H9 (cell line): ENCODE results near the gene DENND4A. TPM values are rescaled to one million over a fixed set of nuclear protein-coding genes. Genes with fewer than 3 reads are reported as not detected.

Experiments used
- DNase-seq: peaks from one replicate; pipeline ENCODE4 v3.0.0-alpha.2; 2017
- H2AFZ ChIP-seq: one replicate; pipeline ENCODE4 v1.6.1; 2013; ENCODE audit warnings: mild to moderate bottlenecking, low read length, control low read depth, moderate library complexity
- H2AK5ac ChIP-seq: 2 replicates; pipeline ENCODE4 v1.6.1; 2013; ENCODE audit warnings: low read length, control low read depth, mixed read lengths; ENCODE audit not compliant: insufficient read length
- H2BK120ac ChIP-seq: one replicate; pipeline ENCODE4 v1.6.1; 2013; ENCODE audit warnings: low read depth, mild to moderate bottlenecking, low read length, control low read depth, inconsistent platforms; ENCODE audit not compliant: poor library complexity, severe bottlenecking
- H2BK12ac ChIP-seq: 2 replicates; pipeline ENCODE4 v1.6.1; 2013; ENCODE audit warnings: low read length, control low read depth, mixed read lengths, low read depth; ENCODE audit not compliant: insufficient read length
- H2BK15ac ChIP-seq: 2 replicates; pipeline ENCODE4 v1.6.1; 2013; ENCODE audit warnings: low read depth, low read length, control low read depth
- H2BK20ac ChIP-seq: one replicate; pipeline ENCODE4 v1.6.1; 2013; ENCODE audit warnings: low read depth, mild to moderate bottlenecking, low read length, control low read depth, inconsistent platforms; ENCODE audit not compliant: poor library complexity, severe bottlenecking
- H2BK5ac ChIP-seq: 2 replicates; pipeline ENCODE4 v1.6.1; 2013; ENCODE audit warnings: low read length, control low read depth, mixed read lengths; ENCODE audit not compliant: insufficient read length
- H3K14ac ChIP-seq: 2 replicates; pipeline ENCODE4 v1.6.1; 2013; ENCODE audit warnings: low read length, control low read depth; ENCODE audit not compliant: insufficient read depth
- H3K18ac ChIP-seq: 2 replicates; pipeline ENCODE4 v1.6.1; 2013; ENCODE audit warnings: low read depth, mild to moderate bottlenecking, mixed read lengths, low read length, control low read depth; ENCODE audit not compliant: insufficient read length
- H3K23ac ChIP-seq: 2 replicates; pipeline ENCODE4 v1.6.1; 2013; ENCODE audit warnings: low read length, control low read depth, mixed read lengths, low read depth; ENCODE audit not compliant: insufficient read length
- H3K23me2 ChIP-seq: 2 replicates; pipeline ENCODE4 v1.6.1; 2013; ENCODE audit warnings: low read depth, mild to moderate bottlenecking, mixed read lengths, low read length, control low read depth; ENCODE audit not compliant: insufficient read length, poor library complexity, severe bottlenecking
- H3K27ac ChIP-seq: 2 replicates; pipeline ENCODE4 v1.5.1; 2013; ENCODE audit warnings: low read length, control low read depth, mixed read lengths, low read depth; ENCODE audit not compliant: insufficient read length
- H3K27me3 ChIP-seq: 2 replicates; pipeline ENCODE4 v1.6.1; 2013; ENCODE audit warnings: low read length, control low read depth, inconsistent platforms; ENCODE audit not compliant: insufficient read depth
- H3K4ac ChIP-seq: 2 replicates; pipeline ENCODE4 v1.6.1; 2013; ENCODE audit warnings: low read depth, mild to moderate bottlenecking, control low read depth, inconsistent platforms, low read length, moderate library complexity
- H3K4me1 ChIP-seq: 2 replicates; pipeline ENCODE4 v1.6.1; 2013; ENCODE audit warnings: low read length, control low read depth, inconsistent platforms; ENCODE audit not compliant: insufficient read depth
- H3K4me2 ChIP-seq: 2 replicates; pipeline ENCODE4 v1.6.1; 2013; ENCODE audit warnings: low read length, control low read depth, mixed read lengths; ENCODE audit not compliant: insufficient read length, insufficient read depth
- H3K56ac ChIP-seq: 2 replicates; pipeline ENCODE4 v1.6.1; 2013; ENCODE audit warnings: low read depth, mild to moderate bottlenecking, mixed read lengths, low read length, control low read depth; ENCODE audit not compliant: insufficient read length
- H3K79me1 ChIP-seq: 2 replicates; pipeline ENCODE4 v1.6.1; 2013; ENCODE audit warnings: low read depth, mild to moderate bottlenecking, moderate library complexity, low read length, control low read depth, inconsistent platforms; ENCODE audit not compliant: insufficient read depth, poor library complexity, severe bottlenecking
- H3K79me2 ChIP-seq: 2 replicates; pipeline ENCODE4 v1.6.1; 2013; ENCODE audit warnings: low read length, control low read depth, inconsistent platforms; ENCODE audit not compliant: insufficient read depth
- H3K9ac ChIP-seq: 2 replicates; pipeline ENCODE4 v1.6.1; 2013; ENCODE audit warnings: low read length, control low read depth, mixed read lengths; ENCODE audit not compliant: insufficient read length; ENCODE audit errors: extremely low read depth
- H3K9me3 ChIP-seq: one replicate; pipeline ENCODE4 v1.6.1; 2013; ENCODE audit warnings: low read depth, low read length, inconsistent platforms; ENCODE audit not compliant: control insufficient read depth
- H3T11ph ChIP-seq: one replicate; pipeline ENCODE4 v1.6.1; 2013; ENCODE audit warnings: mild to moderate bottlenecking, low read length, control low read depth, inconsistent platforms
- H4K20me1 ChIP-seq: one replicate; pipeline ENCODE4 v1.6.1; 2013; ENCODE audit not compliant: control insufficient read depth, insufficient read length, insufficient read depth
- H4K5ac ChIP-seq: 2 replicates; pipeline ENCODE4 v1.6.1; 2013; ENCODE audit warnings: low read depth, mild to moderate bottlenecking, mixed read lengths, low read length, control low read depth; ENCODE audit not compliant: insufficient read length
- H4K8ac ChIP-seq: replicated peaks from 2 replicates; pipeline ENCODE4 v1.6.1; 2013; ENCODE audit warnings: low read length, control low read depth, mixed read lengths, low read depth; ENCODE audit not compliant: insufficient read length
- H4K91ac ChIP-seq: 2 replicates; pipeline ENCODE4 v1.6.1; 2013; ENCODE audit warnings: low read depth, mild to moderate bottlenecking, moderate library complexity, mixed read lengths, low read length, control low read depth; ENCODE audit not compliant: insufficient read length
- H3K27ac Mint-ChIP-seq, 3 experiments: 2 replicates in 2 of 3; 3 replicates in 1 of 3; pipeline ENCODE4 v1.8.0; 2020 to 2021; ENCODE audit warnings: mixed read lengths in 3 of 3, mild to moderate bottlenecking in 1 of 3, moderate library complexity in 1 of 3
- H3K27me3 Mint-ChIP-seq: 2 replicates; pipeline ENCODE4 v1.8.0; 2021; ENCODE audit warnings: low read depth, mild to moderate bottlenecking, moderate library complexity, mixed read lengths
- H3K36me3 Mint-ChIP-seq, 3 experiments: 2 replicates in 2 of 3; 3 replicates in 1 of 3; pipeline ENCODE4 v1.8.0; 2020 to 2021; ENCODE audit warnings: low read depth in 3 of 3, mixed read lengths in 3 of 3; ENCODE audit not compliant: insufficient read depth in 1 of 3
- H3K4me1 Mint-ChIP-seq, 2 experiments: 2 replicates each; pipeline ENCODE4 v1.8.0; 2020; ENCODE audit warnings: mixed read lengths in 2 of 2
- H3K4me3 Mint-ChIP-seq, 2 experiments: 2 replicates in 1 of 2; 3 replicates in 1 of 2; pipeline ENCODE4 v1.8.0; 2020 to 2021; ENCODE audit warnings: mild to moderate bottlenecking in 2 of 2, mixed read lengths in 2 of 2, moderate library complexity in 1 of 2
- H3K9me3 Mint-ChIP-seq, 2 experiments: 2 replicates in 1 of 2; 3 replicates in 1 of 2; pipeline ENCODE4 v1.8.0; 2020; ENCODE audit warnings: mild to moderate bottlenecking in 2 of 2, mixed read lengths in 2 of 2, moderate library complexity in 1 of 2
- WGBS: extraction: QIAGEN DNeasy Blood & Tissue Kit; methylation state at CpG from one replicate; pipeline ENCODE4 v1.1.7; 2013; ENCODE audit warnings: missing lambda C conversion rate, low lambda C conversion rate, mixed read lengths; ENCODE audit not compliant: insufficient read length; ENCODE audit errors: extremely low coverage; 5-methylcytosine and 5-hydroxymethylcytosine counted together
- total RNA-seq: library from RNA; stranded (reverse); gene quantifications from 2 replicates; pipeline ENCODE4 v1.2.1, GENCODE V29; 2021
- TF ChIP-seq, protein P1 (sequence below): fragments of 200-600 bp; sonication (generic); conservative IDR thresholded peaks from 3 replicates; pipeline ENCODE4 v1.8.0; 2021; ENCODE audit warnings: antibody characterized with exemption, mild to moderate bottlenecking

Gene DENND4A
- total RNA-seq, 1 experiment from 2014 or later: 4.7 TPM

DNA sequence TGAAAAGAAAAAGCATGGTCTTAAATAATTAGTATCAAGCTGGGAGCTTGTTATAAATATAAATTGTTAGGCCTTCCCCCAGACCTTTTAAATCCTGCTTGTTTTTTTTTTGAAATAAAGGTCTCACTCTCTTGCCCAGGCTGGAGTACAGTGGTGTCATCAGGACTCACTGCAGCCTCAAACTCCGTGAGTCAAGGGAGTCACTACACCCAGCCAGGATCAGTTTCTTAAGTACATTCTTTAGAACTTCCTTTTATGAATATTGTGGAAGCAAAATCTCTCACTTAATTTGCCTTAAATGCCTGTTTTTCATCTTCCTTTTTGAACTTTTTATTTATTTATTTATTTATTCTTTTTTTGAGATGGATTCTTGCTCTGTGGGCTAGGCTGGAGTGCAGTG is 20.8 kb upstream of the DENND4A start:
- Histone ChIP-seq H4K5ac (no peak overlapping the region), H2AK5ac (no peak overlapping the region), H3K9me3 (no peaks in the 10 kb centered on the region), H4K20me1 (no peaks in the 10 kb centered on the region), H3K79me2 (no peaks in the 10 kb centered on the region), H2BK12ac (no peak overlapping the region), H2BK15ac (no peak overlapping the region), H3K56ac (no peak overlapping the region), H2BK20ac (no peak overlapping the region), H3K27me3 (no peaks in the 10 kb centered on the region), H4K8ac (no peak overlapping the region), H3K23ac (no peak overlapping the region), H3K79me1 (no peaks in the 10 kb centered on the region), H2BK120ac (no peak overlapping the region), H3K4me2 (no peak overlapping the region), H3K14ac (no peak overlapping the region), H3K23me2 (no peaks in the 10 kb centered on the region), H3K4me1 (no peaks in the 10 kb centered on the region), H2AFZ (no peak overlapping the region), H2BK5ac (no peak overlapping the region), H3K27ac (no peak overlapping the region), H3K9ac (no peak overlapping the region), H3K18ac (no peak overlapping the region), H3K4ac (no peak overlapping the region), H4K91ac (no peak overlapping the region), H3T11ph (no peak overlapping the region)
- DNase-seq: no peak
- no CpG with 5 or more reads among the region's 1 CpG for WGBS
- Mint-ChIP-seq H3K4me3 (no peak overlapping the region), H3K36me3 (peaks cover 3 to 5% (median 3%) of the 10 kb centered on the region in 3 experiments), H3K4me1 (no peaks in the 10 kb centered on the region), H3K27ac (no peak overlapping the region), H3K9me3 (peaks cover 5% of the 10 kb centered on the region in 2 experiments), H3K27me3 (no peaks in the 10 kb centered on the region)
- TF ChIP-seq, protein P1, sequence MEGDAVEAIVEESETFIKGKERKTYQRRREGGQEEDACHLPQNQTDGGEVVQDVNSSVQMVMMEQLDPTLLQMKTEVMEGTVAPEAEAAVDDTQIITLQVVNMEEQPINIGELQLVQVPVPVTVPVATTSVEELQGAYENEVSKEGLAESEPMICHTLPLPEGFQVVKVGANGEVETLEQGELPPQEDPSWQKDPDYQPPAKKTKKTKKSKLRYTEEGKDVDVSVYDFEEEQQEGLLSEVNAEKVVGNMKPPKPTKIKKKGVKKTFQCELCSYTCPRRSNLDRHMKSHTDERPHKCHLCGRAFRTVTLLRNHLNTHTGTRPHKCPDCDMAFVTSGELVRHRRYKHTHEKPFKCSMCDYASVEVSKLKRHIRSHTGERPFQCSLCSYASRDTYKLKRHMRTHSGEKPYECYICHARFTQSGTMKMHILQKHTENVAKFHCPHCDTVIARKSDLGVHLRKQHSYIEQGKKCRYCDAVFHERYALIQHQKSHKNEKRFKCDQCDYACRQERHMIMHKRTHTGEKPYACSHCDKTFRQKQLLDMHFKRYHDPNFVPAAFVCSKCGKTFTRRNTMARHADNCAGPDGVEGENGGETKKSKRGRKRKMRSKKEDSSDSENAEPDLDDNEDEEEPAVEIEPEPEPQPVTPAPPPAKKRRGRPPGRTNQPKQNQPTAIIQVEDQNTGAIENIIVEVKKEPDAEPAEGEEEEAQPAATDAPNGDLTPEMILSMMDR: no peak
